Ishikawa (cell line): ENCODE measurements around the gene SHISA9.

Experiments
- CEBPB ChIP-seq: IDR thresholded peaks from 2 replicates; pipeline ENCODE4 v1.6.1; 2012
- CREB1 ChIP-seq: IDR thresholded peaks from 2 replicates; pipeline ENCODE4 v1.6.1; 2012; ENCODE audit warnings: low read depth
- EGR1 ChIP-seq: IDR thresholded peaks from 2 replicates; pipeline ENCODE4 v1.6.1; 2012
- EP300 ChIP-seq: IDR thresholded peaks from 2 replicates; pipeline ENCODE4 v1.6.1; 2012; ENCODE audit warnings: borderline replicate concordance
- FOXM1 ChIP-seq: IDR thresholded peaks from 2 replicates; pipeline ENCODE4 v1.6.1; 2012; ENCODE audit warnings: low read depth, borderline replicate concordance
- NFIC ChIP-seq: IDR thresholded peaks from 2 replicates; pipeline ENCODE4 v1.6.1; 2012
- RAD21 ChIP-seq: IDR thresholded peaks from 2 replicates; pipeline ENCODE4 v1.6.1; 2012; ENCODE audit warnings: low read depth
- TAF1 ChIP-seq: IDR thresholded peaks from 2 replicates; pipeline ENCODE4 v1.6.1; 2012; ENCODE audit warnings: low read depth, mild to moderate bottlenecking
- TCF12 ChIP-seq: IDR thresholded peaks from 2 replicates; pipeline ENCODE4 v1.6.1; 2012; ENCODE audit warnings: low read depth
- TEAD4 ChIP-seq: IDR thresholded peaks from 2 replicates; pipeline ENCODE4 v1.6.1; 2012
- YY1 ChIP-seq: IDR thresholded peaks from 2 replicates; pipeline ENCODE4 v1.6.1; 2012; ENCODE audit warnings: low read depth
- ZBTB7A ChIP-seq: IDR thresholded peaks from 2 replicates; pipeline ENCODE4 v1.6.1; 2012; ENCODE audit warnings: low read depth
- TF ChIP-seq, protein P1 (sequence below): IDR thresholded peaks from 2 replicates; pipeline ENCODE4 v1.6.1; 2012
- TF ChIP-seq, protein P2 (sequence below): IDR thresholded peaks from 2 replicates; pipeline ENCODE4 v1.6.1; 2012; ENCODE audit warnings: low read depth, mild to moderate bottlenecking
- TF ChIP-seq, protein P3 (sequence below): IDR thresholded peaks from 2 replicates; pipeline ENCODE4 v1.6.1; 2012

Gene SHISA9

DNA sequence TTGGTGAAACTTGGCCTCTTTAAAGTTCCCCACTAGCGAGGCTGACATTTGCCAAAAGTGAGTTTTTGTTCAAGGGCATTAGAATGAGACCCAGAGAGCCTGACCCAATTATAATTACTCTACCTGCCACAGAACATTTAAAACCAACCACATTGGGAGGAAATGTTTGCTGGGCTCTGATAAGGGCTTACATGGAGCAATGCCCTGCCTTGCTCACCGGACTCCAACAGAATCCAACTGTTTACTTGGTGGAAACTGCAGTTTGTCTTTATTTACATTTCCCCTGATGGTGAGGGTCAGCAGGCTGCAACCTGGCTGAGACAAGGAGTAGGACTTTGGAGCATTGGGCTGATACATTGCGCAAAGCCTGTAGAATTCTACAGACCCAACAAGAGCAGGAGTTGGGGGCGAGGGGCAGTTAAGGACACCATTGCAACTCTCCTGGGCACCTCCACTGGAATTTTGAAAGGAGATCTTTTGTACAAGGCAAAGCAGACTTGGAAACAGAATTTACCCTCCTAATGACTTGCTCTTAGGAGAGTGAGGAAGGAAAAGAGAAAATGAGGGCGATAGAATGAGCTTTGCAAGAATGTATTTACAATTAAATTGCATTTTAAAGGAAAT is 368.6 kb downstream of the SHISA9 start:
- TF ChIP-seq EGR1 (no peak), TEAD4 (no peak), RAD21 (no peak), TAF1 (no peak), CEBPB (no peak), TCF12 (no peak), ZBTB7A (no peak)
- TF ChIP-seq, protein P1, sequence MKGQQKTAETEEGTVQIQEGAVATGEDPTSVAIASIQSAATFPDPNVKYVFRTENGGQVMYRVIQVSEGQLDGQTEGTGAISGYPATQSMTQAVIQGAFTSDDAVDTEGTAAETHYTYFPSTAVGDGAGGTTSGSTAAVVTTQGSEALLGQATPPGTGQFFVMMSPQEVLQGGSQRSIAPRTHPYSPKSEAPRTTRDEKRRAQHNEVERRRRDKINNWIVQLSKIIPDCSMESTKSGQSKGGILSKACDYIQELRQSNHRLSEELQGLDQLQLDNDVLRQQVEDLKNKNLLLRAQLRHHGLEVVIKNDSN: no peak
- TF ChIP-seq, protein P2, sequence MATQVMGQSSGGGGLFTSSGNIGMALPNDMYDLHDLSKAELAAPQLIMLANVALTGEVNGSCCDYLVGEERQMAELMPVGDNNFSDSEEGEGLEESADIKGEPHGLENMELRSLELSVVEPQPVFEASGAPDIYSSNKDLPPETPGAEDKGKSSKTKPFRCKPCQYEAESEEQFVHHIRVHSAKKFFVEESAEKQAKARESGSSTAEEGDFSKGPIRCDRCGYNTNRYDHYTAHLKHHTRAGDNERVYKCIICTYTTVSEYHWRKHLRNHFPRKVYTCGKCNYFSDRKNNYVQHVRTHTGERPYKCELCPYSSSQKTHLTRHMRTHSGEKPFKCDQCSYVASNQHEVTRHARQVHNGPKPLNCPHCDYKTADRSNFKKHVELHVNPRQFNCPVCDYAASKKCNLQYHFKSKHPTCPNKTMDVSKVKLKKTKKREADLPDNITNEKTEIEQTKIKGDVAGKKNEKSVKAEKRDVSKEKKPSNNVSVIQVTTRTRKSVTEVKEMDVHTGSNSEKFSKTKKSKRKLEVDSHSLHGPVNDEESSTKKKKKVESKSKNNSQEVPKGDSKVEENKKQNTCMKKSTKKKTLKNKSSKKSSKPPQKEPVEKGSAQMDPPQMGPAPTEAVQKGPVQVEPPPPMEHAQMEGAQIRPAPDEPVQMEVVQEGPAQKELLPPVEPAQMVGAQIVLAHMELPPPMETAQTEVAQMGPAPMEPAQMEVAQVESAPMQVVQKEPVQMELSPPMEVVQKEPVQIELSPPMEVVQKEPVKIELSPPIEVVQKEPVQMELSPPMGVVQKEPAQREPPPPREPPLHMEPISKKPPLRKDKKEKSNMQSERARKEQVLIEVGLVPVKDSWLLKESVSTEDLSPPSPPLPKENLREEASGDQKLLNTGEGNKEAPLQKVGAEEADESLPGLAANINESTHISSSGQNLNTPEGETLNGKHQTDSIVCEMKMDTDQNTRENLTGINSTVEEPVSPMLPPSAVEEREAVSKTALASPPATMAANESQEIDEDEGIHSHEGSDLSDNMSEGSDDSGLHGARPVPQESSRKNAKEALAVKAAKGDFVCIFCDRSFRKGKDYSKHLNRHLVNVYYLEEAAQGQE: no peak
- TF ChIP-seq, protein P3, sequence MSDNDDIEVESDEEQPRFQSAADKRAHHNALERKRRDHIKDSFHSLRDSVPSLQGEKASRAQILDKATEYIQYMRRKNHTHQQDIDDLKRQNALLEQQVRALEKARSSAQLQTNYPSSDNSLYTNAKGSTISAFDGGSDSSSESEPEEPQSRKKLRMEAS: no peak

DNA sequence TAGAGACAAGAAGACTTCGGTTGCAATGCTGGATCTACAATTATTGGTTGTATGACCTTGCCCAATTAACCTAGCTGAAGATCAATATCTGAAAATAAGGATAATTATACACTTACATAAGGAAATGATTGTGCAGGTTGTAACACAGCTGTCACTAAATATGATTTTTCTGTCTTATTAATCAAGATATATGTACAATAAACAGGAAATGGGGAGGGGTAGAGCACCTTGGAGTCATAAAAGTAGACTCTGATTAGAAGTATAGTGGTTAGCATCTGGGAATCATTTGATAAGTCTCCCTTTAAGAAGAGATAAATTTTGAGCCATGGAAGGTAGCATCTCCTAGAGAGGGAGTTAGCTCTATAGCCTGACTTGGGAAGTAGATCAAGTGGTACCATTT is 369.2 kb downstream of the SHISA9 start:
- TF ChIP-seq ZBTB7A (no peak), CEBPB (no peak), EGR1 (no peak), CREB1 (no peak), FOXM1 (no peak), EP300 (no peak), TAF1 (no peak)
- TF ChIP-seq, protein P2: no peak
- TF ChIP-seq, protein P1: no peak

DNA sequence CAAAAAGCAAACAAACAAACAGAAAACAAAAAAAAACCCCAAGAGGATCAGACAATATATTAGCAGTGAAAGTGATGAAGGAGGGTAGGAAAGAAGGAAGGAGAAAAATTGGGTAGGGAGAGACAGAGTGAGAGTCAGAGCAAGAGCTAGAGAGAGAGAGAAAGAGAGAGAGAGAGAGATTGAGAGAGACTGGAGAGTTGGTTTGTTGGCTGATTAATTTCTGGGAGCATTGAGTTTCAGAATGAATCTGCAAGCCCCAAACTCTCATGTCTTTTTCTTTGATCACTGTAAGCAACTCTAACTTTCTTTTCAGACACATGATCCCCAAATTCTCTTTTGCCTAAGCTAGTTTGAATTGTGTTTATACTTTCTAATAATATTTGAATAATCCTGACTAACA is 388.1 kb downstream of the SHISA9 start:
- TF ChIP-seq EGR1 (no peak), TEAD4 (no peak), NFIC (no peak), ZBTB7A (no peak), RAD21 (no peak), CREB1 (no peak), YY1 (no peak), TCF12 (no peak), CEBPB (no peak), TAF1 (no peak), EP300 (no peak)
- TF ChIP-seq, protein P3: no peak
